ENCODE results near the gene C2CD4C. TPM values are rescaled to one million over a fixed set of nuclear protein-coding genes. Genes with fewer than 3 reads are reported as not detected.

The C2CD4C gene
- total RNA-seq, 1 experiment from 2014 or later, result 13.6 TPM

DNA sequence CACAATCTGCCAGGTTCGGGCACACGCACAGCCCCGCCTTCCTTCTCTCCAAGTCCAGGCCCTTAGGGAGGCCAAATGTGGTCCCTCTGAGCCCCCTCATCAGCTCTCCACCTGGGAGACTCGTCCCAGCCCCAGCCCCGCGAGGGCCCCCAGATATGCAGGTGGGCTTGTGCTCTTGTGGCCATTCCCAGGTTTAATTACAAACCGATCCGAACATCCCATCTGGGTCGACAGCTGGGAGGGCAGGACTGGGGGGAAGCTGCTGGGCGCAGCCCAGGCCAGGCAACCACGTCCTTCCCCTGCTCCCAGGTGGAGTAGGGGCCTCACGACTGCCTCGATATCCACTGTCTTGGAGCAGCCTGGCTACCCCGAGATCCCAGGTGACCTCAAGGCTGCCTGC is 7.5 kb upstream of the C2CD4C start:
- BruUV-seq (replicated peaks), result no TSS peak
- no peak overlapping the region for H3K4me3 ChIP-seq (ENCODE audit: low read depth in 2 of 2, low read length in 2 of 2)
- no peak for ATAC-seq
- POLR2A ChIA-PET, result no interaction called here
- CTCF ChIA-PET, result no interaction called here
- H3K27ac ChIP-seq (ENCODE audit: low read length), result no peak overlapping the region
- intact Hi-C loops (cut with micrococcal nuclease; ENCODE audit: unreplicated experiment), result no loop called here
- no peak for DNase-seq (ENCODE audit: low read depth, low spot score)
- in situ Hi-C loops (cut with HindIII; ENCODE audit: low pct_unique_long_range_greater_than_20kb, low sequenced_read_pairs), result no loop called here
- H3K27me3 ChIP-seq (ENCODE audit: control insufficient read depth, insufficient read depth, low read length), result no peaks in the 10 kb centered on the region
- H3K4me1 ChIP-seq (ENCODE audit: control insufficient read depth, insufficient read depth, low read length), result peaks cover 3% of the 10 kb centered on the region
- no peaks in the 10 kb centered on the region for H3K9me3 ChIP-seq (ENCODE audit: control insufficient read depth, insufficient read depth, low read depth, low read length)
- TF ChIP-seq SIN3A (IDR thresholded peaks at IDR 0.05; ENCODE audit: borderline replicate concordance, insufficient read depth, low read depth, low read length) (no peak), TCF7L2 (IDR thresholded peaks at IDR 0.05; ENCODE audit: low read depth, low read length) (no peak), POLR2AphosphoS5 (IDR thresholded peaks at IDR 0.05; ENCODE audit: low read depth, low read length) (no peak)
- TF ChIP-seq, protein P1, sequence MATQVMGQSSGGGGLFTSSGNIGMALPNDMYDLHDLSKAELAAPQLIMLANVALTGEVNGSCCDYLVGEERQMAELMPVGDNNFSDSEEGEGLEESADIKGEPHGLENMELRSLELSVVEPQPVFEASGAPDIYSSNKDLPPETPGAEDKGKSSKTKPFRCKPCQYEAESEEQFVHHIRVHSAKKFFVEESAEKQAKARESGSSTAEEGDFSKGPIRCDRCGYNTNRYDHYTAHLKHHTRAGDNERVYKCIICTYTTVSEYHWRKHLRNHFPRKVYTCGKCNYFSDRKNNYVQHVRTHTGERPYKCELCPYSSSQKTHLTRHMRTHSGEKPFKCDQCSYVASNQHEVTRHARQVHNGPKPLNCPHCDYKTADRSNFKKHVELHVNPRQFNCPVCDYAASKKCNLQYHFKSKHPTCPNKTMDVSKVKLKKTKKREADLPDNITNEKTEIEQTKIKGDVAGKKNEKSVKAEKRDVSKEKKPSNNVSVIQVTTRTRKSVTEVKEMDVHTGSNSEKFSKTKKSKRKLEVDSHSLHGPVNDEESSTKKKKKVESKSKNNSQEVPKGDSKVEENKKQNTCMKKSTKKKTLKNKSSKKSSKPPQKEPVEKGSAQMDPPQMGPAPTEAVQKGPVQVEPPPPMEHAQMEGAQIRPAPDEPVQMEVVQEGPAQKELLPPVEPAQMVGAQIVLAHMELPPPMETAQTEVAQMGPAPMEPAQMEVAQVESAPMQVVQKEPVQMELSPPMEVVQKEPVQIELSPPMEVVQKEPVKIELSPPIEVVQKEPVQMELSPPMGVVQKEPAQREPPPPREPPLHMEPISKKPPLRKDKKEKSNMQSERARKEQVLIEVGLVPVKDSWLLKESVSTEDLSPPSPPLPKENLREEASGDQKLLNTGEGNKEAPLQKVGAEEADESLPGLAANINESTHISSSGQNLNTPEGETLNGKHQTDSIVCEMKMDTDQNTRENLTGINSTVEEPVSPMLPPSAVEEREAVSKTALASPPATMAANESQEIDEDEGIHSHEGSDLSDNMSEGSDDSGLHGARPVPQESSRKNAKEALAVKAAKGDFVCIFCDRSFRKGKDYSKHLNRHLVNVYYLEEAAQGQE (IDR thresholded peaks at IDR 0.05; ENCODE audit: insufficient read depth in 1 of 2, low read depth in 2 of 2, low read length in 1 of 2), result no peak
- TF ChIP-seq, protein P2, sequence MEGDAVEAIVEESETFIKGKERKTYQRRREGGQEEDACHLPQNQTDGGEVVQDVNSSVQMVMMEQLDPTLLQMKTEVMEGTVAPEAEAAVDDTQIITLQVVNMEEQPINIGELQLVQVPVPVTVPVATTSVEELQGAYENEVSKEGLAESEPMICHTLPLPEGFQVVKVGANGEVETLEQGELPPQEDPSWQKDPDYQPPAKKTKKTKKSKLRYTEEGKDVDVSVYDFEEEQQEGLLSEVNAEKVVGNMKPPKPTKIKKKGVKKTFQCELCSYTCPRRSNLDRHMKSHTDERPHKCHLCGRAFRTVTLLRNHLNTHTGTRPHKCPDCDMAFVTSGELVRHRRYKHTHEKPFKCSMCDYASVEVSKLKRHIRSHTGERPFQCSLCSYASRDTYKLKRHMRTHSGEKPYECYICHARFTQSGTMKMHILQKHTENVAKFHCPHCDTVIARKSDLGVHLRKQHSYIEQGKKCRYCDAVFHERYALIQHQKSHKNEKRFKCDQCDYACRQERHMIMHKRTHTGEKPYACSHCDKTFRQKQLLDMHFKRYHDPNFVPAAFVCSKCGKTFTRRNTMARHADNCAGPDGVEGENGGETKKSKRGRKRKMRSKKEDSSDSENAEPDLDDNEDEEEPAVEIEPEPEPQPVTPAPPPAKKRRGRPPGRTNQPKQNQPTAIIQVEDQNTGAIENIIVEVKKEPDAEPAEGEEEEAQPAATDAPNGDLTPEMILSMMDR (IDR thresholded peaks at IDR 0.05), result no peak
- H3K36me3 ChIP-seq (ENCODE audit: control insufficient read depth, insufficient read depth, low read length), result no peaks in the 10 kb centered on the region

DNA sequence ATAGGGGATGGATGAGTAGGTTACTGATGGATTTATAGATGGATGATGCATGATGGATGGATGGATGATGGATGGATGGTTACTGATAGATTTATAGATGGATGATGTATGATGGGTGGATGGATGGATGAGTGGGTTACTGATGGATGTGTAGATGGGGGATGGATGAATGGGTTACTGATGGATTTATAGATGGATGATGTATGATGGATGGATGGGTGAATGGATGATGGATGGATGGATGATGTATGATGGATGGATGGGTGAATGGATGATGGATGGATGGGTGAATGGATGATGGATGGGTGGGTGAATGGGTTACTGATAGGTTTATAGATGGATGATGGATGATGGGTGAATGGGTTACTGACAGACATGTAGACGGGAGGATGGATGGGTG is 6.3 kb upstream of the C2CD4C start:
- no peaks in the 10 kb centered on the region for H3K36me3 ChIP-seq (ENCODE audit: control insufficient read depth, insufficient read depth, low read length)
- no peaks in the 10 kb centered on the region for H3K9me3 ChIP-seq (ENCODE audit: control insufficient read depth, insufficient read depth, low read depth, low read length)
- no peak for ATAC-seq
- TF ChIP-seq SIN3A (IDR thresholded peaks at IDR 0.05; ENCODE audit: borderline replicate concordance, insufficient read depth, low read depth, low read length), result no peak
- TF ChIP-seq, protein P2 (IDR thresholded peaks at IDR 0.05), result no peak
- TF ChIP-seq POLR2AphosphoS5 (IDR thresholded peaks at IDR 0.05; ENCODE audit: low read depth, low read length), result no peak
- TF ChIP-seq TCF7L2 (IDR thresholded peaks at IDR 0.05; ENCODE audit: low read depth, low read length), result no peak
- TF ChIP-seq, protein P1 (IDR thresholded peaks at IDR 0.05; ENCODE audit: insufficient read depth in 1 of 2, low read depth in 2 of 2, low read length in 1 of 2), result no peak
- DNase-seq (ENCODE audit: low read depth, low spot score), result no peak
- ChIA-PET CTCF (no interaction called here), POLR2A (no interaction called here)
- intact Hi-C loops (cut with micrococcal nuclease; ENCODE audit: unreplicated experiment), result no loop called here
- BruUV-seq (replicated peaks), result no TSS peak
- H3K4me1 ChIP-seq (ENCODE audit: control insufficient read depth, insufficient read depth, low read length), result peaks cover 3% of the 10 kb centered on the region
- H3K27ac ChIP-seq (ENCODE audit: low read length), result no peak overlapping the region
- H3K27me3 ChIP-seq (ENCODE audit: control insufficient read depth, insufficient read depth, low read length), result no peaks in the 10 kb centered on the region
- no peak overlapping the region for H3K4me3 ChIP-seq (ENCODE audit: low read depth in 2 of 2, low read length in 2 of 2)
- in situ Hi-C loops (cut with HindIII; ENCODE audit: low pct_unique_long_range_greater_than_20kb, low sequenced_read_pairs), result no loop called here
